Measurements from ENCODE around the gene FBXO28.

- TF ChIP-seq CTCF (IDR thresholded peaks at IDR 0.05) (no peak), POLR2A (IDR thresholded peaks at IDR 0.05) (no peak)
These were observed 59.6 kb downstream of the FBXO28 start for GRCh38 chr1:224173523-224173922.
